HepG2 (cell line): Measurements from ENCODE around the gene RTN3. TPM values are rescaled to one million over a fixed set of nuclear protein-coding genes. Genes with fewer than 3 reads are reported as not detected.

ENCODE experiments used
- ATAC-seq: fragments of 200-7000 bp; cut with Tn5 transposase; 3 replicates; pipeline ENCODE4 v1.9.1; 2020; ENCODE audit warnings: mild to moderate bottlenecking, moderate library complexity
- BruUV-seq: library from RNA; stranded (reverse); fragments of 400-500 nt; replicated peaks from 2 replicates; lab custom pipeline; 2021; lab: Mats Ljungman, UMichigan
- CTCF ChIA-PET: fragments of 300-600 bp; formaldehyde crosslinking; extraction: SDS; loops from one replicate; lab custom pipeline; 2021; ENCODE audit warnings: low total read pairs, inconsistent platforms, low intra/inter-chr PET ratio; lab: Yijun Ruan, JAX
- POLR2A ChIA-PET: fragments of 350-600 bp; sonication (Branson Sonifier 250); formaldehyde crosslinking; loops from one replicate; lab custom pipeline; 2020; ENCODE audit warnings: antibody characterized with exemption, inconsistent platforms; lab: Yijun Ruan, JAX
- DNase-seq: peaks from one replicate; pipeline ENCODE4 v3.0.0-alpha.2; 2015; ENCODE audit warnings: low spot score
- FAIRE-seq: peaks from 3 replicates; lab custom pipeline; 2011; peaks lifted over from hg19 to GRCh38; lab: Jason Lieb, UNC
- H2AFZ ChIP-seq: one replicate; pipeline ENCODE4 v1.6.1; 2011; ENCODE audit warnings: low read length, inconsistent platforms
- H3K27ac ChIP-seq: fragments of 300-600 bp; 3 replicates; pipeline ENCODE4 v1.8.0; 2011; ENCODE audit warnings: mixed run types, mild to moderate bottlenecking, mixed read lengths, low read length, inconsistent platforms; ENCODE audit not compliant: insufficient read depth; ENCODE audit errors: extremely low read length
- H3K27me3 ChIP-seq, 2 experiments: fragments of 200-600 bp in 1 of 2; 2 replicates in 1 of 2; 3 replicates in 1 of 2; pipeline versions ENCODE4 v1.6.0 to v1.8.0; 2011; ENCODE audit warnings: low read length in 2 of 2, mild to moderate bottlenecking in 2 of 2, moderate library complexity in 2 of 2, inconsistent platforms in 1 of 2; ENCODE audit not compliant: insufficient read depth in 2 of 2, control insufficient read depth in 1 of 2
- H3K36me3 ChIP-seq, 2 experiments: fragments of 200-600 bp in 1 of 2; replicated peaks in 1 of 2; 2 replicates in 1 of 2; 3 replicates in 1 of 2; pipeline versions ENCODE4 v1.5.1 to v1.8.0; 2011; ENCODE audit warnings: low read length in 2 of 2, inconsistent platforms in 1 of 2; ENCODE audit not compliant: insufficient read depth in 2 of 2, control insufficient read depth in 1 of 2
- H3K4me1 ChIP-seq: 2 replicates; pipeline ENCODE4 v1.5.1; 2012; ENCODE audit warnings: low read length, inconsistent platforms; ENCODE audit not compliant: insufficient read depth
- H3K4me2 ChIP-seq: 2 replicates; pipeline ENCODE4 v1.6.0; 2011; ENCODE audit warnings: low read depth, low read length, inconsistent platforms
- H3K4me3 ChIP-seq, 3 experiments: fragments of 200-600 bp in 1 of 3; sonication (generic), shearing (Covaris generic) in 1 of 3; replicated peaks in 1 of 3; 2 replicates each; pipeline ENCODE4 v1.5.1; 2011 to 2016; ENCODE audit warnings: low read length in 3 of 3, inconsistent platforms in 2 of 3, low read depth in 2 of 3, mild to moderate bottlenecking in 2 of 3, control low read depth in 1 of 3, mixed read lengths in 1 of 3; ENCODE audit not compliant: insufficient read depth in 1 of 3
- H3K79me2 ChIP-seq: one replicate; pipeline ENCODE4 v1.6.1; 2011; ENCODE audit warnings: low read length, inconsistent platforms; ENCODE audit not compliant: insufficient read depth
- H3K9ac ChIP-seq: 2 replicates; pipeline ENCODE4 v1.6.0; 2011; ENCODE audit warnings: mild to moderate bottlenecking, low read depth, low read length, inconsistent platforms; ENCODE audit not compliant: insufficient read depth
- H3K9me3 ChIP-seq: 2 replicates; pipeline ENCODE4 v1.5.1; 2012; ENCODE audit warnings: mild to moderate bottlenecking, low read length
- H4K20me1 ChIP-seq: 2 replicates; pipeline ENCODE4 v1.6.0; 2011; ENCODE audit warnings: inconsistent platforms, mild to moderate bottlenecking, low read length, moderate library complexity; ENCODE audit not compliant: insufficient read depth
- DMAP1 ChIP-seq: IDR thresholded peaks from 2 replicates; pipeline ENCODE4 v1.6.1; 2016
- HCFC1 ChIP-seq: fragments of 150-350 bp; IDR thresholded peaks from 2 replicates; pipeline ENCODE4 v1.6.1; 2014; ENCODE audit warnings: low read depth, low read length
- PHF20 ChIP-seq: sonication (generic); formaldehyde crosslinking; IDR thresholded peaks from 2 replicates; pipeline ENCODE4 v1.5.0; 2020; ENCODE audit warnings: mild to moderate bottlenecking, missing genetic modification reagents
- ZC3H4 ChIP-seq: sonication (generic); formaldehyde crosslinking; IDR thresholded peaks from 2 replicates; pipeline ENCODE4 v1.4.0; 2020; ENCODE audit warnings: missing genetic modification reagents, borderline replicate concordance
- ZNF121 ChIP-seq: sonication (generic); formaldehyde crosslinking; IDR thresholded peaks from 2 replicates; pipeline ENCODE4 v1.5.0; 2020; ENCODE audit warnings: mild to moderate bottlenecking, missing genetic modification reagents
- WGBS: methylation state at CpG from one replicate; pipeline ENCODE4 v1.1.6; 2017; ENCODE audit warnings: low lambda C conversion rate; 5-methylcytosine and 5-hydroxymethylcytosine counted together
- in situ Hi-C: cut with HindIII; loops from 2 replicates; pipeline ENCODE4 v1.10.0; 2017; ENCODE audit warnings: low pct_unique_long_range_greater_than_20kb; ENCODE audit not compliant: extremely low pct_ligation_motif_present
- intact Hi-C: fragments of 100-400 bp; cut with micrococcal nuclease; formaldehyde crosslinking; loops from one replicate; pipeline ENCODE4 v1.10.0; 2022; ENCODE audit not compliant: unreplicated experiment
- polyA plus RNA-seq, 8 experiments: library from polyadenylated mRNA; depleted of rRNA in 3 of 8; stranded (reverse) in 7 of 8; unstranded in 1 of 8; fragments of >200 nt; fragmentation: Illumina TruSeq in 4 of 8; extraction: Trizol in 4 of 8; gene quantifications; 2 replicates each; pipeline versions ENCODE4 v1.2.1 to v1.2.3, GENCODE V29; 2011 to 2016; ENCODE audit warnings: low read depth in 4 of 8, missing spikeins in 1 of 8, mixed read lengths in 1 of 8; ENCODE audit not compliant: insufficient read depth in 1 of 8
- total RNA-seq, 5 experiments: library from RNA; depleted of rRNA; stranded (reverse); fragments of >200 nt; fragmentation: Illumina TruSeq; extraction: Trizol; gene quantifications; 2 replicates each; pipeline ENCODE4 v1.2.3, GENCODE V29; 2016; ENCODE audit warnings: low read depth in 1 of 5
- TF ChIP-seq, protein P1 (sequence below): sonication (generic); formaldehyde crosslinking; IDR thresholded peaks from 2 replicates; pipeline ENCODE4 v1.4.0; 2020; ENCODE audit warnings: missing genetic modification reagents, mild to moderate bottlenecking, borderline replicate concordance

RTN3 gene
- total and polyA plus RNA-seq, 2 of the 13 experiments (the other 11 are each of a cell fraction or from before 2014, with no cell fraction given), result 32.2 to 41.1 TPM

DNA sequence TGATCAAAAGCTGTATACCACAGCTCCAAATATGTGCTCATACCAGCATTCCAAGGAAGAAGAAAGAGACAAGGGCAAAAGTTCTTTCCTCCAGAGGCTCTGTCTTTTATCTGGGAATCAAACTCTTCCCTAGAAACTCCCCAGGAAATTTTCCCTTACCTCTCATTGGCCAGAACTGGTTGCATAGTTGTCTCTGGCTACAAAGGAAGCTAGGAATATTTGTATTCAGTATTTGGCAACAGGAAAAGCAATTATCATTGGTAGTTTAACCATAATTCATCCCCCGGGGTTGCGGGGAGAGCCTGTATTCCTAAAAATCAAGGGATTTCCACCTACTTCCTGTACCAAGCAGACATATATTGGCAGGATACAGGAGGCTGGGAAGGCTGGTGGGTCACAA lies 97.7 kb downstream of the RTN3 start (continued):
- TF ChIP-seq, protein P1, sequence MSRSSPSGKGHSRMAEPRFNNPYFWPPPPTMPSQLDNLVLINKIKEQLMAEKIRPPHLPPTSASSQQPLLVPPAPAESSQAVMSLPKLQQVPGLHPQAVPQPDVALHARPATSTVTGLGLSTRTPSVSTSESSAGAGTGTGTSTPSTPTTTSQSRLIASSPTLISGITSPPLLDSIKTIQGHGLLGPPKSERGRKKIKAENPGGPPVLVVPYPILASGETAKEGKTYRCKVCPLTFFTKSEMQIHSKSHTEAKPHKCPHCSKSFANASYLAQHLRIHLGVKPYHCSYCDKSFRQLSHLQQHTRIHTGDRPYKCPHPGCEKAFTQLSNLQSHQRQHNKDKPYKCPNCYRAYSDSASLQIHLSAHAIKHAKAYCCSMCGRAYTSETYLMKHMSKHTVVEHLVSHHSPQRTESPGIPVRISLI (CRISPR knock-in tag), result no peak
- TF ChIP-seq DMAP1 (CRISPR knock-in tag), result no peak
- no peak for TF ChIP-seq HCFC1
- TF ChIP-seq ZC3H4 (CRISPR knock-in tag), result no peak

DNA sequence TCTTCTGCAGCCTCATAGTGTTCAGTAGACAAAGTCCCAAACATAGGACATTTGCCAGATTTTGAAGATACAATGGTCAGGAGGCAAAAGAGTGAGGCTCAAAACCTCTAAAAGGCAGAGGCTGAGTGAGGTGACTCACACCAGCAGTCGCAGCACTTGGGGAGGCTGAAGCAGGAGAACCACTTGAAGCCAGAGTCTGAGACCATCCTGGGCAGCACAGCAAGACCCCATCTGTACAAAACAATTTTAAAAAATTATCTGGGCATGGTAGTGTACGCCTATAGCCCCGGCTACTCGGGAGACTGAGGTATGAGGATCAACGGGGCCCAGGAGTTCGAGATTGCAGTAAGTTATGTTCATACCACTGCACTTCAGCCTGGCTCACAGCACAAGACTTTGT lies 101.4 kb downstream of the RTN3 start:
- ChIA-PET POLR2A (no interaction called here), CTCF (no interaction called here)
- FAIRE-seq (no peak), ATAC-seq (no peak), DNase-seq (no peak)
- no peaks in the 10 kb centered on the region for H3K27me3 ChIP-seq
- H2AFZ ChIP-seq, result no peak overlapping the region
- H3K4me2 ChIP-seq, result no peak overlapping the region
- H3K9ac ChIP-seq, result no peak overlapping the region
- H3K9me3 ChIP-seq, result no peaks in the 10 kb centered on the region
- 95% methylated on average over 6 of the region's 6 CpGs for WGBS
- no peaks in the 10 kb centered on the region for H3K36me3 ChIP-seq
- no peak overlapping the region for H3K4me3 ChIP-seq
- TF ChIP-seq ZNF121 (CRISPR knock-in tag) (peak; percentile 87), PHF20 (no peak)
- no peaks in the 10 kb centered on the region for H4K20me1 ChIP-seq
- no peak overlapping the region for H3K27ac ChIP-seq
- H3K79me2 ChIP-seq, result no peaks in the 10 kb centered on the region
- H3K4me1 ChIP-seq, result peaks cover 22% of the 10 kb centered on the region
- no TSS peak for BruUV-seq
- in situ Hi-C loops (no loop called here), intact Hi-C loops (no loop called here)
